HEK293 (cell line): ENCODE measurements around the gene FAM237A.

Experiments
- CTCF ChIA-PET: fragments of 350-600 bp; formaldehyde crosslinking; extraction: SDS; loops from one replicate; lab custom pipeline; 2021; ENCODE audit warnings: antibody characterized with exemption; lab: Yijun Ruan, JAX
- POLR2A ChIA-PET: fragments of 300-600 bp; formaldehyde crosslinking; extraction: SDS; loops from one replicate; lab custom pipeline; 2020; ENCODE audit warnings: antibody characterized with exemption, inconsistent platforms; lab: Yijun Ruan, JAX
- H3K27ac ChIP-seq: fragments of 200-500 bp; sonication (Bioruptor generic); 2 replicates; pipeline ENCODE4 v1.5.1; 2014; ENCODE audit warnings: low read depth, low read length, control low read depth, inconsistent platforms; ENCODE audit errors: extremely low read depth
- H3K36me3 ChIP-seq, 2 experiments: fragments of 200-500 bp in 1 of 2; sonication (Bioruptor generic) in 1 of 2; 1 replicate in 1 of 2; 2 replicates in 1 of 2; pipeline ENCODE4 v1.5.1; 2014 to 2017; ENCODE audit warnings: inconsistent platforms in 2 of 2, low read length in 2 of 2; ENCODE audit not compliant: control insufficient read depth in 2 of 2, insufficient read depth in 1 of 2
- H3K4me1 ChIP-seq: fragments of 200-500 bp; sonication (Bioruptor generic); 2 replicates; pipeline ENCODE4 v1.5.1; 2014; ENCODE audit warnings: mild to moderate bottlenecking, low read length, inconsistent platforms; ENCODE audit not compliant: control insufficient read depth, insufficient read depth
- H3K4me3 ChIP-seq: 2 replicates; pipeline ENCODE4 v1.5.1; 2011; ENCODE audit warnings: low read depth, mild to moderate bottlenecking, control low read depth, low read length, moderate library complexity
- H3K9me3 ChIP-seq: fragments of 200-500 bp; sonication (Bioruptor generic); 2 replicates; pipeline ENCODE4 v1.5.1; 2014; ENCODE audit warnings: low read depth, low read length, inconsistent platforms; ENCODE audit not compliant: control insufficient read depth, insufficient read depth
- REPIN1 ChIP-seq: fragments of 450-650 bp; formaldehyde crosslinking; IDR thresholded peaks from 2 replicates; pipeline ENCODE4 v1.5.1; 2017; ENCODE audit warnings: missing biosample characterization, missing genetic modification characterization, low read depth
- YY1 ChIP-seq: fragments of 450-650 bp; formaldehyde crosslinking; IDR thresholded peaks from 2 replicates; pipeline ENCODE4 v1.5.1; 2018; ENCODE audit warnings: missing biosample characterization, missing genetic modification characterization
- ZBTB17 ChIP-seq: fragments of 450-650 bp; formaldehyde crosslinking; IDR thresholded peaks from 2 replicates; pipeline ENCODE4 v1.5.1; 2016; ENCODE audit warnings: missing biosample characterization, missing genetic modification characterization
- ZNF10 ChIP-seq: fragments of 450-650 bp; formaldehyde crosslinking; IDR thresholded peaks from 2 replicates; pipeline ENCODE4 v1.5.1; 2017; ENCODE audit warnings: missing biosample characterization, missing genetic modification characterization
- ZNF114 ChIP-seq: fragments of 450-650 bp; formaldehyde crosslinking; IDR thresholded peaks from 2 replicates; pipeline ENCODE4 v1.5.0; 2017; ENCODE audit warnings: missing biosample characterization, missing genetic modification characterization
- ZNF335 ChIP-seq: fragments of 450-650 bp; formaldehyde crosslinking; conservative IDR thresholded peaks from 2 replicates; pipeline ENCODE4 v1.5.1; 2016; ENCODE audit warnings: missing biosample characterization, missing genetic modification characterization
- ZNF394 ChIP-seq: fragments of 450-650 bp; formaldehyde crosslinking; IDR thresholded peaks from 2 replicates; pipeline ENCODE4 v1.5.1; 2016; ENCODE audit warnings: missing biosample characterization, missing genetic modification characterization, mild to moderate bottlenecking, moderate library complexity, borderline replicate concordance
- ZNF48 ChIP-seq: fragments of 450-650 bp; formaldehyde crosslinking; IDR thresholded peaks from 2 replicates; pipeline ENCODE4 v1.5.1; 2016; ENCODE audit warnings: missing biosample characterization, missing genetic modification characterization
- ZNF501 ChIP-seq: fragments of 450-650 bp; formaldehyde crosslinking; IDR thresholded peaks from 2 replicates; pipeline ENCODE4 v1.5.1; 2016; ENCODE audit warnings: missing biosample characterization, missing genetic modification characterization
- ZNF544 ChIP-seq: fragments of 450-650 bp; formaldehyde crosslinking; IDR thresholded peaks from 2 replicates; pipeline ENCODE4 v1.5.0; 2017; ENCODE audit warnings: missing biosample characterization, missing genetic modification characterization
- ZNF558 ChIP-seq: fragments of 450-650 bp; formaldehyde crosslinking; IDR thresholded peaks from 2 replicates; pipeline ENCODE4 v1.5.1; 2016; ENCODE audit warnings: missing biosample characterization, missing genetic modification characterization
- ZNF561 ChIP-seq: fragments of 450-650 bp; IDR thresholded peaks from 2 replicates; pipeline ENCODE4 v1.5.1; 2018; ENCODE audit warnings: missing biosample characterization, missing genetic modification characterization, borderline replicate concordance
- ZNF571 ChIP-seq: fragments of 450-650 bp; formaldehyde crosslinking; IDR thresholded peaks from 2 replicates; pipeline ENCODE4 v1.5.0; 2017; ENCODE audit warnings: missing biosample characterization, missing genetic modification characterization
- ZNF585B ChIP-seq: fragments of 450-650 bp; formaldehyde crosslinking; IDR thresholded peaks from 2 replicates; pipeline ENCODE4 v1.5.1; 2016; ENCODE audit warnings: missing biosample characterization, missing genetic modification characterization
- ZNF600 ChIP-seq: fragments of 450-650 bp; formaldehyde crosslinking; IDR thresholded peaks from 2 replicates; pipeline ENCODE4 v1.5.1; 2016; ENCODE audit warnings: missing biosample characterization, missing genetic modification characterization
- ZNF654 ChIP-seq: fragments of 450-650 bp; formaldehyde crosslinking; IDR thresholded peaks from 2 replicates; pipeline ENCODE4 v1.5.1; 2016; ENCODE audit warnings: low read depth, missing biosample characterization, missing genetic modification characterization
- ZNF747 ChIP-seq: fragments of 450-650 bp; formaldehyde crosslinking; IDR thresholded peaks from 2 replicates; pipeline ENCODE4 v1.5.1; 2016; ENCODE audit warnings: missing biosample characterization, missing genetic modification characterization
- TF ChIP-seq, protein P1 (sequence below): fragments of 450-650 bp; formaldehyde crosslinking; IDR thresholded peaks from 2 replicates; pipeline ENCODE4 v1.5.1; 2016; ENCODE audit warnings: missing biosample characterization, missing genetic modification characterization
- TF ChIP-seq, protein P2 (sequence below): fragments of 450-650 bp; IDR thresholded peaks from 2 replicates; pipeline ENCODE4 v1.5.1; 2018; ENCODE audit warnings: missing biosample characterization, mild to moderate bottlenecking, missing genetic modification characterization
- TF ChIP-seq, protein P3 (sequence below): fragments of 450-650 bp; formaldehyde crosslinking; IDR thresholded peaks from 2 replicates; pipeline ENCODE4 v1.5.1; 2016; ENCODE audit warnings: missing biosample characterization, missing genetic modification characterization, borderline replicate concordance
- TF ChIP-seq, protein P4 (sequence below): fragments of 450-650 bp; formaldehyde crosslinking; IDR thresholded peaks from 2 replicates; pipeline ENCODE4 v1.5.1; 2016; ENCODE audit warnings: missing biosample characterization, missing genetic modification characterization

The FAM237A gene

DNA sequence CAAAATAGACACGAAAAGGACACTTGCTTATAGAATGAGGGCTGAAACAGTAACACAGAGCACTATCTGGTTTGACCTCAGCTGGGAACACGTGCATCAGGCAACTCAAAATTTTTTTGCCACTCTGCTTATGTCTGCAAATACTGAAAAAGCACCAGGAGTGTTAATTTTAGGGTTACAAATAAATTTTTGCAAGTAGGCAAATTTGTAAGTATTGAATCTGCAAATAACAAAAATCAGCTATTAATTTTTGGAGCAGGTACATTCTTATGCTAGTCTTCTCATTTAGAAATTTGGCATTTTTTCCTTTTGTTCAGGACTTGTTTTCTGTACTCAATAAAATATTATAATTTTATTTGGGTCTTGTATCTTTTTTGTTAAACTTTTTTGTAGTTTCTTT is 46.2 kb downstream of the FAM237A start:
- ChIA-PET POLR2A (no interaction called here), CTCF (interaction anchor here (0.7 to 0.9 kb wide), 3 partner anchors 112 to 275 kb away, joined by 3 to 4 read pairs (median 3); no protein-coding TSS in a partner anchor)
- Histone ChIP-seq H3K4me1 (no peaks in the 10 kb centered on the region), H3K27ac (no peak overlapping the region), H3K9me3 (no peaks in the 10 kb centered on the region), H3K36me3 (no peaks in the 10 kb centered on the region), H3K4me3 (no peak overlapping the region)
- TF ChIP-seq, protein P1, sequence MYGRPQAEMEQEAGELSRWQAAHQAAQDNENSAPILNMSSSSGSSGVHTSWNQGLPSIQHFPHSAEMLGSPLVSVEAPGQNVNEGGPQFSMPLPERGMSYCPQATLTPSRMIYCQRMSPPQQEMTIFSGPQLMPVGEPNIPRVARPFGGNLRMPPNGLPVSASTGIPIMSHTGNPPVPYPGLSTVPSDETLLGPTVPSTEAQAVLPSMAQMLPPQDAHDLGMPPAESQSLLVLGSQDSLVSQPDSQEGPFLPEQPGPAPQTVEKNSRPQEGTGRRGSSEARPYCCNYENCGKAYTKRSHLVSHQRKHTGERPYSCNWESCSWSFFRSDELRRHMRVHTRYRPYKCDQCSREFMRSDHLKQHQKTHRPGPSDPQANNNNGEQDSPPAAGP (tag by site-specific recombination), result no peak
- TF ChIP-seq YY1 (tag by site-specific recombination) (no peak), ZNF558 (no peak), ZBTB17 (tag by site-specific recombination) (no peak), ZNF544 (tag by site-specific recombination) (no peak)
- TF ChIP-seq, protein P2, sequence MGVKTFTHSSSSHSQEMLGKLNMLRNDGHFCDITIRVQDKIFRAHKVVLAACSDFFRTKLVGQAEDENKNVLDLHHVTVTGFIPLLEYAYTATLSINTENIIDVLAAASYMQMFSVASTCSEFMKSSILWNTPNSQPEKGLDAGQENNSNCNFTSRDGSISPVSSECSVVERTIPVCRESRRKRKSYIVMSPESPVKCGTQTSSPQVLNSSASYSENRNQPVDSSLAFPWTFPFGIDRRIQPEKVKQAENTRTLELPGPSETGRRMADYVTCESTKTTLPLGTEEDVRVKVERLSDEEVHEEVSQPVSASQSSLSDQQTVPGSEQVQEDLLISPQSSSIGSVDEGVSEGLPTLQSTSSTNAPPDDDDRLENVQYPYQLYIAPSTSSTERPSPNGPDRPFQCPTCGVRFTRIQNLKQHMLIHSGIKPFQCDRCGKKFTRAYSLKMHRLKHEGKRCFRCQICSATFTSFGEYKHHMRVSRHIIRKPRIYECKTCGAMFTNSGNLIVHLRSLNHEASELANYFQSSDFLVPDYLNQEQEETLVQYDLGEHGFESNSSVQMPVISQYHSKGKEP (tag by site-specific recombination), result no peak

DNA sequence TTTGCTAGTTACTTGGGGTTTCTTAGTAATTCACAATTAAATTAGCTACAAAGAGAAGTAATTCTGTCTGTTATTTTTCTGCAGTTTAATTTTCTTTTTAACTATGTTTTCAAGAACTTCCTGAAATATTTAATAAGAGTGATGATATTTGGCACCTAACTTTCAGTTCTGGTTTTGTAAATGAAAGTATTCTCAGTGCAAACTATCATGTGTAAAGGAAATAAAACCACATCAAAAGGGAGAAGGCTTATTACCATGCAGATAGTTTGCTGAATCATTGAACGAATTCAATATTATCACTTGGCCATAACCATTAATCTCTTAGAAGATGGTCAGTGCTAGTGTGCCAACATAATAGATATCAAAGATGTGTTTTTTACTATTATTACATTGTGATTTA is 46.7 kb downstream of the FAM237A start:
- CTCF ChIA-PET, result interaction anchor here (0.7 to 2.6 kb wide), 2 partner anchors 94 to 133 kb away, joined by 3 to 9 read pairs; no protein-coding TSS in a partner anchor

DNA sequence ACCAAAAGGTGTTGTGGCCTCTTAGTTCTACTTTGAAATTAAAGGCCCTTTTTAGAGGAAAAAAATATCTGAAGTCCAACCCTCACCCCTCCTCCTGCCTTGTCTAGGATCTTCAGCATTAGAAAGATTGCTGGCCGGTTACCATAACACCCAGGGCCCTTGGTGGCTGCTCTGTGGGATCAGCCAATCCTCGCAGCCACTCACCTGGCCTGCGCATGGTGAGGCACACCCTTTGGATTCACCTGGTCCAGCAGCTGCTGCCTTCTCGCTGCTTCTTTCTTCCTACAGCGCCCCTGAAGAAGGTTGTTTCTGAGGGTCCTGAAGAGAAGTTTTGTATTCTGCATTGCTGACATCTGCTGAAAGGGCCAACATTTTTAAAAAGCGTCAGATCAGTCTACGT is 50.7 kb downstream of the FAM237A start:
- TF ChIP-seq ZNF335 (tag by site-specific recombination), result no peak
- TF ChIP-seq ZNF501, result no peak
- TF ChIP-seq, protein P3, sequence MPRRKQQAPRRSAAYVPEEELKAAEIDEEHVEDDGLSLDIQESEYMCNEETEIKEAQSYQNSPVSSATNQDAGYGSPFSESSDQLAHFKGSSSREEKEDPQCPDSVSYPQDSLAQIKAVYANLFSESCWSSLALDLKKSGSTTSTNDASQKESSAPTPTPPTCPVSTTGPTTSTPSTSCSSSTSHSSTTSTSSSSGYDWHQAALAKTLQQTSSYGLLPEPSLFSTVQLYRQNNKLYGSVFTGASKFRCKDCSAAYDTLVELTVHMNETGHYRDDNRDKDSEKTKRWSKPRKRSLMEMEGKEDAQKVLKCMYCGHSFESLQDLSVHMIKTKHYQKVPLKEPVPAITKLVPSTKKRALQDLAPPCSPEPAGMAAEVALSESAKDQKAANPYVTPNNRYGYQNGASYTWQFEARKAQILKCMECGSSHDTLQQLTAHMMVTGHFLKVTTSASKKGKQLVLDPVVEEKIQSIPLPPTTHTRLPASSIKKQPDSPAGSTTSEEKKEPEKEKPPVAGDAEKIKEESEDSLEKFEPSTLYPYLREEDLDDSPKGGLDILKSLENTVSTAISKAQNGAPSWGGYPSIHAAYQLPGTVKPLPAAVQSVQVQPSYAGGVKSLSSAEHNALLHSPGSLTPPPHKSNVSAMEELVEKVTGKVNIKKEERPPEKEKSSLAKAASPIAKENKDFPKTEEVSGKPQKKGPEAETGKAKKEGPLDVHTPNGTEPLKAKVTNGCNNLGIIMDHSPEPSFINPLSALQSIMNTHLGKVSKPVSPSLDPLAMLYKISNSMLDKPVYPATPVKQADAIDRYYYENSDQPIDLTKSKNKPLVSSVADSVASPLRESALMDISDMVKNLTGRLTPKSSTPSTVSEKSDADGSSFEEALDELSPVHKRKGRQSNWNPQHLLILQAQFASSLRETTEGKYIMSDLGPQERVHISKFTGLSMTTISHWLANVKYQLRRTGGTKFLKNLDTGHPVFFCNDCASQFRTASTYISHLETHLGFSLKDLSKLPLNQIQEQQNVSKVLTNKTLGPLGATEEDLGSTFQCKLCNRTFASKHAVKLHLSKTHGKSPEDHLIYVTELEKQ (tag by site-specific recombination), result no peak
- TF ChIP-seq ZNF654 (tag by site-specific recombination), result no peak
- TF ChIP-seq, protein P4, sequence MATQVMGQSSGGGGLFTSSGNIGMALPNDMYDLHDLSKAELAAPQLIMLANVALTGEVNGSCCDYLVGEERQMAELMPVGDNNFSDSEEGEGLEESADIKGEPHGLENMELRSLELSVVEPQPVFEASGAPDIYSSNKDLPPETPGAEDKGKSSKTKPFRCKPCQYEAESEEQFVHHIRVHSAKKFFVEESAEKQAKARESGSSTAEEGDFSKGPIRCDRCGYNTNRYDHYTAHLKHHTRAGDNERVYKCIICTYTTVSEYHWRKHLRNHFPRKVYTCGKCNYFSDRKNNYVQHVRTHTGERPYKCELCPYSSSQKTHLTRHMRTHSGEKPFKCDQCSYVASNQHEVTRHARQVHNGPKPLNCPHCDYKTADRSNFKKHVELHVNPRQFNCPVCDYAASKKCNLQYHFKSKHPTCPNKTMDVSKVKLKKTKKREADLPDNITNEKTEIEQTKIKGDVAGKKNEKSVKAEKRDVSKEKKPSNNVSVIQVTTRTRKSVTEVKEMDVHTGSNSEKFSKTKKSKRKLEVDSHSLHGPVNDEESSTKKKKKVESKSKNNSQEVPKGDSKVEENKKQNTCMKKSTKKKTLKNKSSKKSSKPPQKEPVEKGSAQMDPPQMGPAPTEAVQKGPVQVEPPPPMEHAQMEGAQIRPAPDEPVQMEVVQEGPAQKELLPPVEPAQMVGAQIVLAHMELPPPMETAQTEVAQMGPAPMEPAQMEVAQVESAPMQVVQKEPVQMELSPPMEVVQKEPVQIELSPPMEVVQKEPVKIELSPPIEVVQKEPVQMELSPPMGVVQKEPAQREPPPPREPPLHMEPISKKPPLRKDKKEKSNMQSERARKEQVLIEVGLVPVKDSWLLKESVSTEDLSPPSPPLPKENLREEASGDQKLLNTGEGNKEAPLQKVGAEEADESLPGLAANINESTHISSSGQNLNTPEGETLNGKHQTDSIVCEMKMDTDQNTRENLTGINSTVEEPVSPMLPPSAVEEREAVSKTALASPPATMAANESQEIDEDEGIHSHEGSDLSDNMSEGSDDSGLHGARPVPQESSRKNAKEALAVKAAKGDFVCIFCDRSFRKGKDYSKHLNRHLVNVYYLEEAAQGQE, result no peak
- no peak for TF ChIP-seq ZNF561
- TF ChIP-seq ZNF747 (tag by site-specific recombination), result no peak
- TF ChIP-seq ZNF394 (tag by site-specific recombination), result no peak
- TF ChIP-seq REPIN1 (tag by site-specific recombination), result no peak
- TF ChIP-seq ZNF48 (tag by site-specific recombination), result no peak
- H3K36me3 ChIP-seq, result no peaks in the 10 kb centered on the region
- H3K4me1 ChIP-seq, result no peaks in the 10 kb centered on the region
- POLR2A ChIA-PET, result interaction anchor here (0.6 kb wide), 1 partner anchor 14 kb away, joined by 4 read pairs; no protein-coding TSS in a partner anchor
- H3K27ac ChIP-seq, result no peak overlapping the region
- no peaks in the 10 kb centered on the region for H3K9me3 ChIP-seq
- CTCF ChIA-PET, result no interaction called here
- no peak overlapping the region for H3K4me3 ChIP-seq

More for the DNA sequence above, 46.7 kb downstream of the FAM237A start:
- Histone ChIP-seq H3K4me3 (no peak overlapping the region), H3K27ac (no peak overlapping the region), H3K9me3 (no peaks in the 10 kb centered on the region), H3K36me3 (no peaks in the 10 kb centered on the region), H3K4me1 (no peaks in the 10 kb centered on the region)
- POLR2A ChIA-PET, result no interaction called here
- TF ChIP-seq ZNF571 (tag by site-specific recombination) (no peak), ZNF114 (tag by site-specific recombination) (no peak), ZNF10 (tag by site-specific recombination) (no peak), ZNF600 (tag by site-specific recombination) (no peak), ZNF585B (tag by site-specific recombination) (no peak)
